ENCODE data around the gene PDCD2.
A peak's percentile ranks its signal among the peaks of the same experiment; 100 is the strongest.
"Not testable (repeated sequence)": the region's sequence is repeated elsewhere in the genome, so short reads cannot be mapped to it uniquely, and the experiment has no call there.

Gene PDCD2

GRCh38 chr6:170545405-170545804 lies 39.0 kb downstream of the PDCD2 start:
- DNase-seq (ENCODE audit: low read depth), result no peak

DNA sequence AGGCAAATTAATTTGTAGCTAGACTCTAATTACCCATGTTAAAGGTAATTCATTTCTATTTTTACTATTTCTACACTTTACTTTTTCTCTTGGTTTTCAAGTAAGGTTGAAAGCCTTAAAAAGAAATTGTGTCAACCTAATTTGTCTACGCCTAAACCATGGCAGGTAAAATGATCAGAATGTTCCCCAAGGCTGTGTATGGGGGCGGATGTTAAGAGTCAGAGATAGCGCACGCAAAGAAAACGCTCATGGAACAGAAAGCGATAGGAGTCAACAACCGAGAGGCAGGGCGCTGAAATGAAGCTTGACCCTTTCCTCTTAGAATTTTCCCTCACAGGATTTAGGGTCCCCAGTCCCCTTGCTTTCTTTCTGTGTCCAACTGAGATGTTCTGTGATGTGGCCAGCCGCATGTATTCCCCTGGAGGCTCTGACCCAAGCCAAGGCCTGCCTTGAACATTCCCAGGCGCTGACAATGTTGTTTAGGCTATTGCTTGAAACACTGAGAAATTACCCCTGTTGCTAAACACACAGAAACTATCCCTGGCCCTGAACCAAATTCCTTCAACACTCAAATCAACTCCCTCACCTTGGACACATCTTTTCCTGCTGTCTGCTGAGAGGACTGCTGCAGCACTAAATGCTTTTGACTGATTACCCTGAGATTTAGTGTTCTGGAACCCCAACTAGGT lies 42.3 kb downstream of the PDCD2 start:
- no peak for DNase-seq (ENCODE audit: low read depth)

GRCh38 chr6:170537329-170537728 lies 47.1 kb downstream of the PDCD2 start:
- no peak for DNase-seq (ENCODE audit: low read depth)

DNA sequence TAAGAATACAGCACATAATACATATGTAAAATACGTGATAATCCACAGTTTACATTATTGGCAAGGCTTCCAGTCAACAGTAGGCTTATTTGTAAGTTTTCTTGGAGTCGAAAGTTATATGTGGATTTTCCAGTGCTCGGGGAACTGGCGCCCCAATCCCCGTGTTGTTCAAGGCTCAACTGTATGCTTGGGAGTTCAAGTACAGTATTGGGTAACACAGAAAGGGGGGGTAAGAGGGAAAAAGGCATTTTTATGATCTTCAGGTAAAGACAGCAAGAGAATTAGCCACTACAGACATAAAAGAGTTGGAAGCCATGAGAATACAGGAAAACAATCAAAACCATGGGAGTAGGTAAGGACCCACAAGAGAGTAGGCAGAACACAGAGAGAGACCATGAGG lies 47.8 kb downstream of the PDCD2 start:
- DNase-seq (ENCODE audit: low read depth), result no peak

- DNase-seq (ENCODE audit: low read depth), result no peak
Observed at GRCh38 chr6:170535004-170535403, 49.4 kb downstream of the PDCD2 start.

DNA sequence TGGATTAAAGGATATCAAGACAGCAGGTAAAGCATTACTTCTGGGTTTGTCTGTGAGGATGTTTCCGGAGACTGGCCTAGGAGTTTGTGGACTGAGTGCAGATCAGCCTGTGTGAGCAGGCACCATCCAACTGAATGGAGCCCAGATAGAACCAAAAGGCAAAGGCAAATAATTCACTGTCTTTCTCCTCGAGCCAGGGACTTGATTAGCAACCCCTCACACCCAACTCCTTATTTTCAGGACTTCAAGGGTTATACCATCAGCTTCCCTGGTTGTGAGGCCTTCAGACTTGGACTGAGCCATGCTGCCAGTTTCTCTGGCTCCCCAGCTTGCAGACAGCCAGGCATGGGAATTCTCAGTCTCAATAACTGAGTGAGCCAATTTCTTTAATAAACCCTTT lies 50.6 kb downstream of the PDCD2 start:
- no peak for DNase-seq (ENCODE audit: low read depth)

DNA sequence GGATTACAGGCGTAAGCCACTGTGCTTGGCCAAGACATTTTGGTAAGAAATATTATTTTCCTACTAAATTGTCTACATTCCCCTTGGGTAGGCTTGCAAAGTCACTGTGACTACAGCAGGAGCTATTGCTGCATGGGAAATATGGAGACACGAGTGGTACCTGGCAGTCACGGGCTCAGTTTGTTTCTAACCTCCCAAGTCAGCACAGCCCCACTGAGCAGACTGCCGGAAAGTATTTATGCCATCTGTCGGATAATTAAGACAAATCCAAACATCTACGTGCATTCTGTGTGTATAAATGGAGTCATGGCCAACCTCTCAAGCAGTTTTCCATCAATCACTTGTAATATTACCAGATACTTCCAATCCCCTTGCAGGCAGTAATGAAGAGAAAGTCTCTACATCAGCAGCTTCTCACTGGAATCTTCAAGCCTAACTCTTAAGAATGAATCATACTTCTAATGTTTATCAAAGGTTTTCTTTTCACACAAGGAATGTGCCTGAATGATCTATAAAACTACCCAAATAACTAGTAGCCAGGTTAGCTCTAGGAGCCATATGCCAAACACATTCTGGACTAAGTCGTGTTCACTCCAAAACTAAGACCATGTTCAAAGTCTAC lies 51.5 kb downstream of the PDCD2 start:
- DNase-seq (ENCODE audit: low read depth), result no peak

GRCh38 chr6:170529839-170530469 lies 54.5 kb downstream of the PDCD2 start:
- peak; percentile 44 for DNase-seq (ENCODE audit: low read depth)

DNA sequence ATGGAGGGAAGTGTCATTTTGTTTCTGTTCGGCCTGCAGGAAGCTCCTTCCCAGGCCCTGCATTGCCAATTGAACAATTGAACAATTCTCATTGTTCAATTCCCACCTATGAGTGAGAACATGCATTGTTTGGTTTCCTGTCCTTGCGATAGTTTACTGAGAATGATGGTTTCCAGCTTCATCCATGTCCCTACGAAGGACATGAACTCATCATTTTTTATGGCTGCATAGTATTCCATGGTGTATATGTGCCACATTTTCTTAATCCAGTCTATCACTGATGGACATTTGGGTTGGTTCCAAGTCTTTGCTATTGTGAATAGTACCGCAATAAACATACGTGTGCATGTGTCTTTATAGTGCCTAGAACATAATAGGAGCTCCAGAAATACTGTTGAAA lies 56.4 kb downstream of the PDCD2 start:
- DNase-seq (ENCODE audit: low read depth), result not testable (repeated sequence)

GRCh38 chr6:170525795-170526194 lies 58.6 kb downstream of the PDCD2 start:
- no peak for DNase-seq (ENCODE audit: low read depth)

All from stimulated activated CD4-positive, alpha-beta T cell treated with anti-CD3 and anti-CD28 coated beads, Interleukin-2, amount 100 ng/mL, for 4 hours (primary cell).